HG02938 (cell line): ENCODE measurements around the gene USP7.
"Not testable (repeated sequence)": the region's sequence is repeated elsewhere in the genome, so short reads cannot be mapped to it uniquely, and the experiment has no call there.

Source experiments
- ATAC-seq: cut with Tn5 transposase; IDR thresholded peaks from one replicate; pipeline ENCODE4 v1.9.1; 2021; ENCODE audit warnings: mild to moderate bottlenecking, moderate library complexity; ENCODE audit not compliant: unreplicated experiment

Gene USP7

DNA sequence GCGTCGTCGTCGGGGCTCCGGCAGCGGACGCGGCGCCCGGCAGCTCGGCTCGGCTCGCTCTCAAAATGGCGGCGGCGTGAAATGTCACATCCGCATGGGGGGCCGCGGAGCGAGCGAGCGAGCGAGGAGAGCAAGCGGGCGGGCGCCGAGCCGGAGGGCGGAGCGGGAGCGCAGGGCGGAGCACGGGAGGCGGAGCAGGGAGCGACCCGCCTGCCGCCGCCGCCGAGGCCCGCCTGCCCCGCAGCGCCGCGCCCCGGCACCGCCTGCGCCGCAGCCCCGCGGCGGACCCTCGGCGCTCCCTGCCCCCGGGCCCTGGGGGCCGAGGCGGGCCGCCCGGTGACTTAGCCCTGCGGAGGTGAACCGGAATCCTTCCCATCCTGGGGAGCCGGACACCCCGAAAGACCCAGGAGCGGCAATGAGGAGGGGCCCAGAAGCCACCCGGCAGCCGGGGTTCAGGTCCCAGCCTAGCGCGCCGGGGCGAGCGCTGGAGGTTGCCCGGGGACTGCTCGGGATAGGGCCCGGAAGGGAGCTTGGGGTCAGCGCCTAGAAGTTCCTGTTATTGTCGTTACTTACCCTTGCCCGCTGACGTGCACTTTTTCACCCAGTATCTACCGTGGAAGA lies at the start of gene USP7:
Gene USP7 (minus strand): TSS at position 86 of the 621 bp plus-strand sequence. CDS start 621 bp downstream, outside the sequence.
- ATAC-seq = peak; percentile 71

DNA sequence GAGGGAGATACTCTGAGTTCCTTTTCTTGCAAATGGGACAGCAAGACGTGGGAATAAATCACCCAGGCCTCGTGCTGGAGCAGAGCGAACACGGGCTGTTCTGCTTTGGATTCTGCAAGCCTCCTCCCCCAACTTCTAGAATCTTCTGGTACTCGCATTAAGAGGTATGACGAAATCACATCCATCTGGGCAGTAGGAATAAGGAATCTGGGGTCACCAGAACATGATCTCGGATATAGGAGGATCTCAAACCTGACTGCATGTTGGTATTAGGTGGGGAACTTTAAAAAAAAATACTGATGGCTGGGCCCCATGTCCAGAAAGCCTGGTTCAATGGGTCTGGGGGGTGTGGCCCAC lies 49.8 kb upstream of the USP7 start:
- ATAC-seq = no peak

DNA sequence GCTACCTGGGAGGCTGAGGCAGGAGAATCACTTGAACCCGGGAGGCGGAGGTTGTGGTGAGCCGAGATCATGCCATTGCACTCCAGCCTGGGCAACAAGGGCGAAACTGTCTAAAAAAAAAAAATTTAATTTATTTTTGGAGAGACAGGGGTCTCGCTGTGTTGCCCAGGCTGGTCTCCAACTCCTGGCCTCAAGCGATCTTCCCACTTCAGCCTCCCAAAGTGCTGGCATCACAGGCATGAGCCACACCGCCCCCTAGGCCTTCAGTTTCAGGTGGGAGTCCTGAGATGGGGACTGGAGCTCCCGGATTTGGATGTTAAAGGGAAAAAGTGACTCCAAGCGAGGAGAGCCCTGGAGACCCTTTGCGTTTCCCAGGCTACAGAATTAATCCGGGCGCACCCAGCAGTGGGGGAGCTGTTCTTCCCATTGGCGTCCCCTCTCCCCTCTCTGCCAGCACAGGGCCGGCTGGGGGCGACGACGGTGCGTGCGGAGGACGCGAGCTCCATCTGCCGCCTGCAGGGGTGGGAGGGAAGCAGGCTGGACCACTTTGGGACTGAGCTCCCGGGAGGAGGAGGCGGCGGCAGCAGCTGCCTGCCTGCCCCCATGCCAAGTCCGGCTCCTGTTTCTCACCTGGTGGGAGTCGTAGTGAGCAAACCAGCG lies 49.3 kb upstream of the USP7 start:
- no peak for ATAC-seq

DNA sequence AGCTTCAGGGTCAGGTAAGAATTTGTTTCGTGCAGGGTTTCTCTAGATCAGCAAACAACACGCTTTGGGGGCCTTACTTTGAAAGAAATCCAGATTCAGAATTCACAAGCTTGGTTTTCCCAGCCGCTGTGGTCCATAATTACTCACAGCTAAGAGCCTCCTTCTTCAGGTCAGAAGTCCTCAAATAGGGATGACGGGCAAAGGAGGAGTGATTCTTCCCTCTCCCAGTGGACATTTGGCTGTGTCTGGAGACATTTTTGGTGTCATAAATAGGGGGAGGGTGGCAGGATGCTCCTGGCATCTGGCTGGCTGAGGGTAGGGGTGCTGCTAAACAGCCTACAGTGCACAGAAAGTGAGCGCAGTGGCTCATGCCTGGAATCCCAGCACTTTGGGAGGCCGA lies 48.6 kb upstream of the USP7 start:
- ATAC-seq = no peak

DNA sequence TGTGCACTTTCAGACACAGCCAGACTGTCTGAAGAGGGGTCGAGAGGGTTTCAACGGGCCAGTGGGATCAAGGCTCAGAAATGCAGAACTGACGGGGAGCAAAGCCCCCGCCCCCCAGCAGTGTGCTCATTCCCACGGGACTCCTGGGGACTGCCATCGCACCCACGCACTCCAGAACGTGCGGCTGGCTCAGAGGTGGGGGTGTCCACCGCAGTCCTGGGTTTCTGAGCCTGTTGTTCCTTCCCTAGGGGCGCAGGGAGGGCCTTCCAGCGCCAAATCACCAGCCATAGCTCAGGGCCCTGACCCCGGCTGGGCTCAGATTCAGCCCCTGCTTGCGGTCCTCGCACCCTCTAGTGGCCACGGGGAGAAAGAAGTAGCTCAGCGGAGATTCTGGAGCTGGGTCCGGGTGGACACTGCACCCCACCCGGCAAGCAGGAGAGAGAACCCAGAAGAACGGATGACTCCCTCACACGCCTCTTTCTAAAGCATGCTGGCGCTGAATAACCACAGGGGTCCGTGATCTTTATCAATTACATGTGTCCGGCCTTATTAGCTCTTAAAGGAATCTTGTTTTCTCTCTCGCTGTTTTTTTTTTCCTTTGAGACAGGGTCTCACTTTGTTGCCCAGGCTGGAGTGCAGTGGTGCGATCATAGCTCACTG lies 45.0 kb upstream of the USP7 start:
- peak; percentile 88 for ATAC-seq

DNA sequence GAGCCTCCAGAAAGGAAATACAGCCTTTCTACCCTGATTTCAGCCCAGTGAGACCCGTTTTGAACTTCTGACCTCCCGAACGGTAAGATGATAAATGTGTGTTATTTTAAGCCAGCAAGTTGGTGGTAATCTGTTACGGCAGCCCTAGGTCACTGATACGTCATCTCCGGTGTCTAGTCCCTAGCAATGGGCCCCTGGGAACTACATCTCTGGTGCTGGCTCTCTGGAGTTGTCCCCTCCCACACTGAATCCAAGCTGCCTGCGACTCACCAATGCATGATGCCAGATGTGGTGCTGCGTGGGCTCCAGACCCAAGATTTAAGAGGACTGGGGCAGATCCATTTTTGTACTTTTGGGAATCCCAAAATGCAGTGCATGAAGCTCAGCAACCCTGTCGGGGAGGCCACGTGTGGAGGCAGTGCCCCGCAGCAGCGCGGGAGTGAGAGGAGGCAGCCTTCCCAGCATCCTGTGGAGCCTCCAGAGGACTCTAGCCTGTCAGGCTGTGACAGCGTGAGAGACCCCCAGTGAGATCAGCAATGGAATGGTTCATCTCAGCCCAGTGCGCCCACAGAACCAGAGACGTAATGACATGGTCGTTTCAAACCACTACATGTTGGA lies 43.6 kb upstream of the USP7 start:
- ATAC-seq = no peak

DNA sequence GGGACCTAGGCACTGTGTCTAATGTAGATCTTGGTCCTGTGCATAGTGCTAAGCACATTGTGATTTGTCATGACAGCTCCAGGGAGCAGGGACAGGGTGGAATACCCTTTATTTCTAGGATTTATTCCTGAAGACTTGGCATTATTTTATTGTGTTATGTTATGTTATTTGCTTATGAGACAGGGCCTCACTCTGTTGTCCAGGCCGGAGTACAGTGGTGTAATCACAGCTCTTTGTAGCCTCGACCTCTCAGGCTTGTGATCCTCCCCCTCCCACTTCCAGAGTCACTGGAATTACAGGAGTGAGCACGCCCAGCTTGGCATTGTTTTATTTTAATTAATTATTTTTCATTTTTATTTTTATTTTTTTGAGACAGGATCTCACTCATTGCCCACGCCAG lies 40.5 kb upstream of the USP7 start:
- no peak for ATAC-seq

DNA sequence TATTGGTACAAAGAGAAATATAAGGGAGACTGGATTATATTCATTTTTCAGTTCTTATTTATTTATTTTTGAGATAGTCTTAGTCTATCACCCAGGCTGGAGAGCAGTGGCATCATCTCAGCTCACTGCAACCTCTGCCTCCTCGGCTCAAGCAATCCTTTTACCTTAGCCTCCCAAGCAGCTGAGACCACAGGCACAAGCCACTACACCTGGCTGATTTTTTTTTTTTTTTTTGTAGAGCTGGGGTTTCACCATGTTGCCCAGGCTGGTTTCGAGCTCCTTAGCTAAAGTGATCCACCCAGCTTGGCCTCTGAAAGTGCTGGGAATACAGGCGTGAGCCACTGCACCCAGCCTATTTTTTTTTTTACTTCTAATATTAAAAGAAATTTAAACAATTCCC lies 40.1 kb upstream of the USP7 start:
- no peak for ATAC-seq

DNA sequence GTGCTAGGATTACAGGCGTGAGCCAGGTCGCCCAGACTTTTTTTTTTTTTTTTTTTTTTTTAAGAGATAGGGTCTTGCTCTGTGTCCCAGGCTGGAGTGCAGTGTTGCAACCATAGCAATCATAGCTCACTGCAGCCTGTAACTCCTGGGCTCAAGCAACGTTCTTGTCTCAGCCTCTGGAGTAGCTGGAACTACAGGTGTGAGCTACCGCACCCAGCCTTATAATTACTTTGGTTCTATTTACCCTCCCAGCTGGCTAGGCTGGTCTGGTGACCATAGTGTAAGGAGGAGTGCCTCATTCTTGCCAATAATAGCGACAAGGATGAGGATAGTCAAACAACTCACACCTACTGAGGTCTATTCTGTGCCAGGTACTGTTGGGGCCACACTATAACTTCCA lies 39.6 kb upstream of the USP7 start:
- no peak for ATAC-seq

DNA sequence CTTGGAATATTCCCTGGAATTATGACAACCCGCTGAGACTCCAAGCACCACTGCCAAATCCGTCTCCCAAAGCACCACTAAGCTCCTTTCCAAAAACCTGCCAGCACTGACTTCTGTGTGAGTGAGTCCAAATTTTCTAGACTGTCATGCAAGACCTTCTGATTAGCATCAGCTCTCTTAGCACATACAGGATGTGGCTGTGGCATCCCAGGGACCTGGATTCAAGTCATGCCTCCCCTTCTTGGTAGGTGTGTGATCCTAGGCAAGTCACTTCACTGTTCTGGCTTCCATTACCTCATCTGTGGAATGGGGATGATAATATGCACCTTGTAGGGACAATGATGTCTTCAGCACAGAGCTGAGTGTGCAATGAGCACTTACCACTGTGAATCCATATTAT lies 38.3 kb upstream of the USP7 start:
- ATAC-seq = no peak

DNA sequence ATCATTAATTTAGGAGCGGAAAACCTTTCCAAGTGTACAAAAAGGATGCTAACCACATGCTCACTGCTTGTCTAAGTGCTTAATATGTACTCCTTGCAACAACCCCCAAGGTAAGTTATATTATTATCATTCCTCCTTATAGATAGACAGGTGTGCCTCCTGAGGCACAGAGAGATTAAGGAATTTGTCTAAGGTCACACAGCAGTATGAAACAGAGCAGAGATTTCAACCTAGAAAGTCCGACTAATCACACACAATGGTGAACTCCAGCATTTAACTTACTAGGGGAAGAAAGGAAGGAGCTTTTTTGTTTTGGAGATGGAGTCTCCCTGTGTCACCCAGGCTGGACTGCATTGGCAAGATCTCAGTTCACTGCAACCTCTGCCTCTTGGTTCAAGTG lies 37.0 kb upstream of the USP7 start:
- ATAC-seq = no peak

DNA sequence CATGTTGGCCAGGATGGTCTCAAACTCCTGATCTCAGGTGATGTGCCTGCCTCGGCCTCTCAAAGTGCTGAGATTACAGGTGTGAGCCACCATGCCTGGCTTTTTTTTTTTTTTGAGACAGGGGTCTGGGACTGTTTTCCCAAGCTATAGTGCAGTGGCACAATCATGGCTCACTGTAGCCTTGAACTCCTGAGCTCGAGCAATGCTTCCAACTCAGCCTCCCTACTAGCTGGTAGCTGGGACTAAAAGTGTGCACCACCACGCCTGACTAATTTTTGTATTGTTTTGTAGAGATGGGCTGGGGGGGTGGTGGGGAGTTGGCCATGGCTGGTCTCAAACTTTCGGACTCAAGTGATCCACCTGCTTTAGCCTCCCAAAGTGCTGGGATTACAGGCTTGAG lies 36.1 kb upstream of the USP7 start:
- ATAC-seq = no peak

DNA sequence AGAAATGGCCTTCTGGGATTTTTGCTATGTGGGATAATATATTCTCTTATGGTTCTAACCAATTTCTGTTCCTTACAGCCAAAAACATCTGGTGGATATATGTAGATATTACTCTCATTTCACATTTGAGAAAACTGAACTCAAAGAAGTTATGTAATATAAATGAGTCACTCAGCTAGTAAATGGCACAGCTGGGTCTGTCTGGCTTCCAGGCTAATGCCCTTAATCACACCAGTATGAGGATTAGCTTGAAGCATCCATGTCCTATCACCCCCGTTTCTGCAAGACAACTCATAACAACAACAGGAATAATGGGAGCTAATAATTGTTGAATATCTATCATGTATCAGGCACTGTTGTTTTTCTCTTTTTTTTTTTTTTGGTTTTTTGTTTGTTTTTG lies 34.4 kb upstream of the USP7 start:
- no peak for ATAC-seq

DNA sequence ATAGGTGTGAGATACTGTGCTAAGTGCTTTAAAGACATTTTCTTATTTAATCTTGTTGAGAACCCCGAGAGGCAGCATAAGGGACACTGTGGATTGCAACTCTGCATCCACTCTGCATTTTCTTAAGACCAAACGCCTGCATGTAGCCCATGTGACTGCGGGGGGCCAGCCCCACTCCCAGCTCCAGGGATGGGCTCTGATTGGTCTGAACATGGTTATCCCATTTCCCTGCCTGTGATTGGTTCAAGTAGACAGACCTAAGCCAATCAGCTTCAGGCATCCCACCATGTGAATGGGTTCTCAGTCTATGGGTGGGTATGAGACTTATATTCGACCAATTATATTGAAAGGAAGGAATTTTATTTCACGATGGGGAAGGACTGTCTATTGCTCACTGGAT lies 33.2 kb upstream of the USP7 start:
- ATAC-seq = no peak

DNA sequence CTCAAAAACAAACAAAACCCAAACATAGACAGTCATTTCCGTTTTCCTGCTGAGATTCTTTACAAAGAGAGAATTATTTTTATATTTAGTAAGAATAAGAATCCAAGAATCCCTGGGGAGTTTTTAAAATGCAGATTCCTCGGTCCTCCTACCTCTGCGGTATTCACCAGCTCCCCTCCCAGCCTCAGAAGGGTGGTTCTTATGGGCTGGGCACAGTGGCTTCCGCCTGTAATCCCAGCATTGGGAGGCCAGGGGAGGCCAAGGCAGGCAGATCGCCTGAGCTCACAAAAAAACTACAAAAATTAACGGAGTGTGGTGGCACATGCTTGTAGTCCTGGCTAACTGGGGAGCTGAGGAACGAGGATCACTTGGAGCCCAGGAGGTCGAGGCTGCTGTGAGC lies 26.7 kb upstream of the USP7 start:
- ATAC-seq = no peak

DNA sequence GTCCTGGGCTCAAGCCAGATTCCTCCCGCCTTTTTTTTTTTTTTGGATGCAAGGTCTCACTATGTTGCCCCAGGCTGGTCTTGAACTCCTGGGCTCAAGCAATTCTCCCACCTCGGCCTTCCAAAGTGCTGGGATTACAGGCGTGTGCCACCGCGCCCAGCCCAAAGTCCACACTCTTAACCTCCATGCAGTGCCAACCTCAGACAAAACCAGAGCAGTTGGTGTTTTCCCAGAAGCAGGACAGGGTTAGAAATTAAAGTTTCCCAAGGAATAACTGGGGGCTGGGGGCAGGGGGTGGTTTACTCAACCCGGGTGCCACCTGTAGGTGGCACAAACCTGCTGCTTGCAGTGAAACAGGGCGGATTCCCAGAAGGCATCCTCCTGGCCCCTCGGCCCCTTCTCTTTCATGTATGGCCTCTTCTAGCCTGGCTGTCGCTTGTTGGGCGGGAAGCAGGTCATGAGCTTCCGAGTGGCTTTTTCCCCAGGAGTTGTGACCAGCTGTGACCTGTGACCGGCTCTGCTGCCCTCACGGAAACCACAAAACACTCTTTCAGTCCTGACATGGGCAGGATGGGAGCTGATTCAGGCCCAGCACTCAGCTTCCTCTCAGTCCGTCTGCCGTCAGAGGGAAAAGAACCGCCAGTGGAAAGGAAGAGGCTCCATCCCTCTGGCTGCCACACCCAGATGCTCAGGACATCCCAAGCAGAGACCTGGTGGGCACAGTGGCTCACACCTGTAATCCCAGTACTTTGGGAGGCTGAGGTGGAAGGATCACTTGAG lies 25.6 kb upstream of the USP7 start:
- ATAC-seq = no peak

DNA sequence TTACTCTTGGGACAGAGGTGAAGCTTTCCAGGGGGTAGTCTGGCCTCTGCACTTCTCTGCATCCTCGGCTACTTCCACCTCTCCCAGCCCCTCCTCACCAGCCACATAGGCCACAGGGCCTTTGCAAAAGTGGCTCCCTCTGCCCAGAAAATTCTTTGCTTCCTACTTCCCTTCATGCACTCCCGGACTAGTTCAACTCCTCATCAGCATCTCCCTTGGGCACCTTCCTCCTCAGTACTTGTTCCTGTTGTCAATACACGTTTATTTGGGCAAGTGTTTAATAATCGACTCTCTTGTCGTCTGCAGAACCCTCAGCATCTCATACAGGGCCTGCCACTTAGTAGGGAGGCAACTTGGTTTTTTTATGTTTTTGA lies 23.1 kb upstream of the USP7 start:
- no peak for ATAC-seq

DNA sequence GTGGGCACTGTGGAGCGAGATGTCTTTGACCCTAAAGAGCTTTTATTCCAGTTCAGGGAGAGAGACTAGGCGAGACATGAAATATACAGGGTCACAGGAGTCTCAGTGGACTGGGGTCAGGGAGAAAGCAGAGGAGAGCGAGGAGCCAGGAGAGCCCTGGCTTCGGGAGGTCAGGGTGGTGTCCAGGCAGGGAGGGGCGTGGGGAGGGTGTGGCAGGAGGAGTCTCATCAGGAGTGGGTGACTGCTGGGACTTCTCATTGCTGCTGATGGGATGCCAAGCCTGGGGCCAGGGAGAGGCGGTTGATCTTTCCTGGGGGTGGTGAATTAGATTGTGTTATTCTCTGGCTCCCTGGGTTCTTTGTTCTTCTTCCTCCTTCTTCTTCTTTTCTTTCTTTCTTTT lies 22.4 kb upstream of the USP7 start:
- ATAC-seq = no peak

DNA sequence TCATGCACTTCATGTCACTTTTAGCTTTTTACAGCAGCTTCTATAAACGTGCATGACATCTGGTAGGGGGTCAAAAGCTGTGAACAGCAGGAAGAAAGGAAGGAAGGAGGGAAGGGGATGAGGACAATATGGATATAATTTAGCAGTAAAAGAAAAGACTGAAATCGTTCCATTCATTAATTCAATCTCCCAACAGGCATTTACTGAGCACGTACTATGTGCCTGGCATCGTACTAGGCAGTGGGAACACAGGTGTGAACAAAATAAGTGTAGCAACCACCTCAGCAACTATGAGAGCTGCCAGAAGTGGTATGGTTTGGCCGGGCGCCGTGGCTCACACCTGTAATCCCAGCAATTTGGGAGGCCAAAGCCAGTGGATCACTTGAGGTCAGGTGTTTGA lies 19.1 kb upstream of the USP7 start:
- ATAC-seq = no peak

DNA sequence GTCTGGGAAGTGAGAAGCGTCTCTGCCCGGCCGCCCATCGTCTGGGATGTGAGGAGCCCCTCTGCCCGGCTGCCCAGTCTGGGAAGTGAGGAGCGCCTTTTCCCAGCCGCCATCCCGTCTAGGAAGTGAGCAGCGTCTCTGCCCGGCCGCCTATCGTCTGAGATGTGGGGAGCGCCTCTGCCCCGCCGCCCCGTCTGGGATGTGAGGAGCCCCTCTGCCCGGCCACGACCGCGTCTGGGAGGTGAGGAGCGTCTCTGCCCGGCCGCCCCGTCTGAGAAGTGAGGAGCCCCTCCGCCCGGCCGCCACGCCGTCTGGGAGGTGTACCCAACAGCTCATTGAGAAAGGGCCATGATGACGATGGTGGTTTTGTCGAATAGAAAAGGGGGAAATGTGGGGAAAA lies 18.2 kb upstream of the USP7 start:
- ATAC-seq = not testable (repeated sequence)

DNA sequence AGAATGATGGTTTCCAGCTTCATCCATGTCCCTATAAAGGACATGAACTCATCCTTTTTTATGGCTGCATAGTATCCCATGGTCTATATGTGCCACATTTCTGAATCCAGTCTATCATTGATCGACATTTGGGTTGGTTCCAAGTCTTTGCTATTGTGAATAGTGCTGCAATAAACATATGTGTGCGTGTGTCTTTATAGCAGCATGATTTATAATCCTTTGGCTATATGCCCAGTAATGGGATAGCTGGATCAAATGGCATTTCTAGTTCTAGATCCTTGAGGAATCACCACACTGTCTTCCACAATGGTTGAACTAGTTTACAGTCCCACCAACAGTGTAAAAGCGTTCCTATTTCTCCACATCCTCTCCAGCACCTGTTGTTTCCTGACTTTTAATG lies 12.5 kb upstream of the USP7 start:
- not testable (repeated sequence) for ATAC-seq
